RWPE2 (cell line): ENCODE data around the gene GMPR2.

ENCODE experiments used
- ATAC-seq: fragments of 200-7000 bp; cut with Tn5 transposase; 3 replicates; pipeline ENCODE4 v1.9.1; 2021; ENCODE audit warnings: low read depth
- DNase-seq: peaks from one replicate; pipeline ENCODE4 v3.0.0-alpha.2; 2020; ENCODE audit warnings: low spot score
- H3K27ac ChIP-seq: fragments of 450-650 bp; 2 replicates; pipeline ENCODE4 v1.5.1; 2017; ENCODE audit warnings: mild to moderate bottlenecking; ENCODE audit not compliant: poor library complexity, severe bottlenecking
- H3K27me3 ChIP-seq: fragments of 250-450 bp; sonication (Bioruptor Pico); 2 replicates; pipeline ENCODE4 v1.5.1; 2021; ENCODE audit warnings: mild to moderate bottlenecking, moderate library complexity; ENCODE audit not compliant: insufficient read depth, poor library complexity, severe bottlenecking
- H3K36me3 ChIP-seq: fragments of 250-450 bp; sonication (Bioruptor Pico); 2 replicates; pipeline ENCODE4 v1.5.1; 2020; ENCODE audit warnings: low read depth, mild to moderate bottlenecking, moderate library complexity
- H3K4me1 ChIP-seq: fragments of 250-450 bp; sonication (Bioruptor Pico); 2 replicates; pipeline ENCODE4 v1.5.1; 2021; ENCODE audit warnings: mild to moderate bottlenecking, moderate library complexity; ENCODE audit not compliant: insufficient read depth, poor library complexity, severe bottlenecking
- H3K4me3 ChIP-seq: fragments of 250-450 bp; sonication (Bioruptor Pico); 2 replicates; pipeline ENCODE4 v1.5.1; 2021; ENCODE audit warnings: mild to moderate bottlenecking, moderate library complexity; ENCODE audit not compliant: severe bottlenecking
- H3K9me3 ChIP-seq: fragments of 250-450 bp; sonication (Bioruptor Pico); 2 replicates; pipeline ENCODE4 v1.5.1; 2021; ENCODE audit warnings: mild to moderate bottlenecking, moderate library complexity; ENCODE audit not compliant: severe bottlenecking
- CTCF ChIP-seq: fragments of 450-650 bp; IDR thresholded peaks from one replicate; pipeline ENCODE4 v1.5.1; 2017; ENCODE audit warnings: mild to moderate bottlenecking, moderate library complexity; ENCODE audit not compliant: poor library complexity, severe bottlenecking

Gene GMPR2

GRCh38 chr14:24232645-24233537, at the start of gene GMPR2:
GMPR2 (plus strand) TSS chr14:24232929; CDS start chr14:24233254, 325 bp downstream.
- ATAC-seq (peak; percentile 55), DNase-seq (no peak)
- peaks cover 14% of the 10 kb centered on the region for H3K4me1 ChIP-seq
- no peaks in the 10 kb centered on the region for H3K27me3 ChIP-seq
- H3K36me3 ChIP-seq: peaks cover 68% of the 10 kb centered on the region
- H3K9me3 ChIP-seq: no peaks in the 10 kb centered on the region
- H3K27ac ChIP-seq: peak within 1 kb of the TSS; percentile 76
- no peak for TF ChIP-seq CTCF
- H3K4me3 ChIP-seq: peak within 1 kb of the TSS; percentile 67

- Histone ChIP-seq H3K36me3 (peaks cover 81% of the 10 kb centered on the region), H3K27ac (no peak overlapping the region), H3K9me3 (no peaks in the 10 kb centered on the region), H3K4me3 (no peak overlapping the region), H3K4me1 (no peaks in the 10 kb centered on the region), H3K27me3 (no peaks in the 10 kb centered on the region)
- TF ChIP-seq CTCF: no peak
- no peak for ATAC-seq
- DNase-seq: peak; percentile 69
These were observed 49.7 kb upstream of the GMPR2 start for GRCh38 chr14:24183014-24183481.

- no peak for TF ChIP-seq CTCF
- Histone ChIP-seq H3K4me1 (peaks cover 4% of the 10 kb centered on the region), H3K9me3 (no peaks in the 10 kb centered on the region), H3K36me3 (peaks cover 78% of the 10 kb centered on the region), H3K27ac (no peak overlapping the region), H3K27me3 (no peaks in the 10 kb centered on the region), H3K4me3 (no peak overlapping the region)
- ATAC-seq (no peak), DNase-seq (peak; percentile 67)
These were observed 48.4 kb upstream of the GMPR2 start for GRCh38 chr14:24184104-24184970.

- DNase-seq: no peak
- no peak for TF ChIP-seq CTCF
- Histone ChIP-seq H3K9me3 (no peaks in the 10 kb centered on the region), H3K27ac (no peak overlapping the region), H3K4me1 (peaks cover 4% of the 10 kb centered on the region), H3K27me3 (no peaks in the 10 kb centered on the region), H3K36me3 (peaks cover 74% of the 10 kb centered on the region), H3K4me3 (no peak overlapping the region)
- no peak for ATAC-seq
These were observed 47.7 kb upstream of the GMPR2 start for GRCh38 chr14:24185026-24185425.
